ENCODE data around the gene TMEM14C.

DNA sequence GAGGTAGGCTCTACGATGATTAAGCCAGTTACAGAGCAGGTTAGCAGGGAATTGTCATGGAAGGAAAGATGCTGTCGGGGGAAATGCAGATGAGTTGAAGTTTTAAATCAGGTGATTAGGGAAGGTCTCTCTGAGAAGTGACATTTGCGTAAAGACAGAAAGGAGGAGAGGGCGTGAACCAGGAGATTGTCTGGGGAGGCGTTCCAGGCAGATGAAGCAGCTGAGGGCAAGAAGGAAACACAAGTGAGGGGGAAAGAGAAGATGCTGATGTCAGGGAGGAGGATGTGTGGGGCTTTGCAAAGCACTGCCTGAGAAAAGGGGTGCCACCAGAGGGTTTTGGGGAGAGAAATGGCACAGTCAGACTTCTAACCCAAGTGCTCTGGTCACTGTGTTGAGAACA lies 22.2 kb downstream of the TMEM14C start:
- TF ChIP-seq CTCF (IDR thresholded peaks at IDR 0.05 in 8 of 11, conservative IDR thresholded peaks at IDR 0.05 in 3 of 11) (no peak), POLR2AphosphoS5 (IDR thresholded peaks at IDR 0.05) (no peak)

All from spleen (tissue), 7 donors.